Vagina (tissue), 2 donors: ENCODE measurements around the gene FOXF1.

Experiments
- POLR2A ChIP-seq, 2 donors: fragments of 450-650 bp; IDR thresholded peaks; one replicate each; pipeline ENCODE4 v1.6.1; 2017; ENCODE audit warnings: antibody characterized with exemption in 2 of 2, mild to moderate bottlenecking in 2 of 2, moderate library complexity in 2 of 2
- POLR2AphosphoS5 ChIP-seq, 2 donors: sonication (generic); formaldehyde crosslinking; IDR thresholded peaks; one replicate each; pipeline ENCODE4 v1.9.0; 2017; ENCODE audit warnings: antibody characterized with exemption in 2 of 2, mild to moderate bottlenecking in 2 of 2, low read depth in 1 of 2; ENCODE audit not compliant: insufficient read depth in 1 of 2
- TF ChIP-seq, protein P1 (sequence below), 3 experiments: fragments of 450-650 bp in 2 of 3; fragments of 200-600 bp in 1 of 3; sonication (generic) in 1 of 3; IDR thresholded peaks; one replicate each; pipeline ENCODE4 v1.5.1; 2017 to 2019; ENCODE audit warnings: antibody characterized with exemption in 3 of 3, mild to moderate bottlenecking in 2 of 3, moderate library complexity in 2 of 3

DNA sequence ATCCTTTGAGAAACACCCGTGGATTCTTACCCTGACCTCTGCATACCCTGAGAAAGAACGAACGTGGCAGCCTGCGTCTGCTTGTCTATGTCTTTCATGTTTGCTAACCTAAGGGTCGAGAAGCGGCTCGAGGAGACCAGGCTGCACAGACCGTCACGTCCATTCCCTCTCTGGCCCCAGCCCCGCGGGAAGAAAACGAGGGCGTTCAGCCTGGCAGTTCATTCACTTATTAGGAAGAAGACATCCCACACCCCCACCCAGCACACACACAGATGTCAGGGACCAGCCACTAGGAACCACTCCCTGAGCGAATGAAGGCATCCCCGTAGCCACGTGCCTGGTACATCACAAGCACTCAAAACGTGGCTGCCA lies 45.4 kb downstream of the FOXF1 start:
- TF ChIP-seq, protein P1, sequence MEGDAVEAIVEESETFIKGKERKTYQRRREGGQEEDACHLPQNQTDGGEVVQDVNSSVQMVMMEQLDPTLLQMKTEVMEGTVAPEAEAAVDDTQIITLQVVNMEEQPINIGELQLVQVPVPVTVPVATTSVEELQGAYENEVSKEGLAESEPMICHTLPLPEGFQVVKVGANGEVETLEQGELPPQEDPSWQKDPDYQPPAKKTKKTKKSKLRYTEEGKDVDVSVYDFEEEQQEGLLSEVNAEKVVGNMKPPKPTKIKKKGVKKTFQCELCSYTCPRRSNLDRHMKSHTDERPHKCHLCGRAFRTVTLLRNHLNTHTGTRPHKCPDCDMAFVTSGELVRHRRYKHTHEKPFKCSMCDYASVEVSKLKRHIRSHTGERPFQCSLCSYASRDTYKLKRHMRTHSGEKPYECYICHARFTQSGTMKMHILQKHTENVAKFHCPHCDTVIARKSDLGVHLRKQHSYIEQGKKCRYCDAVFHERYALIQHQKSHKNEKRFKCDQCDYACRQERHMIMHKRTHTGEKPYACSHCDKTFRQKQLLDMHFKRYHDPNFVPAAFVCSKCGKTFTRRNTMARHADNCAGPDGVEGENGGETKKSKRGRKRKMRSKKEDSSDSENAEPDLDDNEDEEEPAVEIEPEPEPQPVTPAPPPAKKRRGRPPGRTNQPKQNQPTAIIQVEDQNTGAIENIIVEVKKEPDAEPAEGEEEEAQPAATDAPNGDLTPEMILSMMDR (IDR thresholded peaks at IDR 0.05): no peak
- no peak for TF ChIP-seq POLR2AphosphoS5 (IDR thresholded peaks at IDR 0.05; ENCODE audit: insufficient read depth in 1 of 2, low read depth in 1 of 2)
- TF ChIP-seq POLR2A (IDR thresholded peaks at IDR 0.05): no peak
